ENCODE measurements around the gene RIMBP2. TPM values are rescaled to one million over a fixed set of nuclear protein-coding genes. Genes with fewer than 3 reads are reported as not detected.

Gene RIMBP2
- total and polyA plus RNA-seq, 8 donors, result 0.42 to 19.0 (median 16.1) TPM

DNA sequence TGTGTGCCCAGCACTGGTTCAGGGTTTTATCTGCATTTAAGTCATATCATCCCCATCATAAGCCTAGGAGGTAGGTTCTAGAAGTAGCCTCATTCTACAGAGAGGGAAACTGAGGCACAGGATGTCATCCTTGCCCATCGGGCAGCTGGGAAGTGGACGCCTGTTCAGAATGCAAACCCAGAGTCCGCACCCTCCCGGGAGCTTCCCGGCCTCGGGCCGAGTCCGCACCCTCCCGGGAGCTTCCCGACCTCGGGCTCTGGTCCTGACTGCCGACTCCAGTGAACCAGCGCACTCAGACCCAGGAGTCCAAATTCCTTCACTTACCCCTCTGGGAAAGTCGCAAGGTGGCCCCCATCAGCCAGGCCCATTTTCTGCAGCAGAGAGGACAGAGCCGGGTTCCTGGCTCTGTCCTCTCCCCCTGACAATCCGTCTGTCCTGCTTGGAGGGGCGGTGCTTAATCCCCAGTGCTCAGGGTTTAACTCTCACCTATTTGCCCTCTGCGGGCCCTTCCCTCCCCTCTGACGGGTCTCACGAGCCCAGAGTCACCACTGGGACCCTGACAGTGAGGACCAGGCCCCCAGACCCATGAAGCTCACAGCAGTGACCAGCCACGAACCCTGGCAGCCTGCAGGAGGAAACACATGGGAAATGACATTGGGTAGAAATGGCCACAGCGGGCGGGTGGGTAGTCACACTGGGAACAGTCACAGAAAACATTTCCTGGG is 236.5 kb downstream of the RIMBP2 start:
- Histone ChIP-seq H3K36me3 (no peaks in the 10 kb centered on the region), H3K27ac (no peak overlapping the region), H3K4me3 (no peak overlapping the region), H3K9me3 (no peaks in the 10 kb centered on the region), H3K27me3 (peaks cover 0 to 66% of the 10 kb centered on the region in 2 donors), H3K4me1 (no peaks in the 10 kb centered on the region)
- TF ChIP-seq CTCF (IDR thresholded peaks at IDR 0.05), result no peak
- peak in 1 of 4 donors; percentile 71 for DNase-seq
- ATAC-seq, result no peak
- intact Hi-C loops (cut with DNase I), result no loop called here

DNA sequence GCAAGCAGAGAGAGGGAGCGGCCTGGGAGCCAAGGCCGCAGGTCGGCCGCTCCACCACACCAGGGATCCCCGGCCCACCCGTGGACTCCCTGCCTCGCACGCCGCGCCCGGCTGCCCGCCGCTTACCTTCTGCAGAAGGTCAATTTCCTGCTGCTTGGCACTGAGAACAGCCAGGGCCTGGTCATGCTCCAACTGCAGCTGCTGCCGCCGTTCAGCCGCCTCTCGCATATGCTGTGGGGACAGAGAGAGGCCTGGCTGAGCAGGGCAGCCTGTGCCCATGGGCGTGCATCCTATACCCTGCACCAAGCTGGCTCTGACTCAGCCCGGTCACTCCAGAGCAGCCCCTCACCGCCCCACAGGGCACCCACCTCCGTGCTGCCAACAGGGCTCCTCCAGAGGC is 237.3 kb downstream of the RIMBP2 start:
- no peaks in the 10 kb centered on the region for H3K9me3 ChIP-seq
- no peak overlapping the region for H3K27ac ChIP-seq
- no peak for TF ChIP-seq CTCF (IDR thresholded peaks at IDR 0.05)
- H3K4me1 ChIP-seq, result no peaks in the 10 kb centered on the region
- peak in 1 of 4 donors; percentile 62 for DNase-seq
- intact Hi-C loops (cut with DNase I), result no loop called here
- peaks cover 0 to 71% of the 10 kb centered on the region in 2 donors for H3K27me3 ChIP-seq
- H3K4me3 ChIP-seq, result no peak overlapping the region
- no peaks in the 10 kb centered on the region for H3K36me3 ChIP-seq
- ATAC-seq, result no peak

DNA sequence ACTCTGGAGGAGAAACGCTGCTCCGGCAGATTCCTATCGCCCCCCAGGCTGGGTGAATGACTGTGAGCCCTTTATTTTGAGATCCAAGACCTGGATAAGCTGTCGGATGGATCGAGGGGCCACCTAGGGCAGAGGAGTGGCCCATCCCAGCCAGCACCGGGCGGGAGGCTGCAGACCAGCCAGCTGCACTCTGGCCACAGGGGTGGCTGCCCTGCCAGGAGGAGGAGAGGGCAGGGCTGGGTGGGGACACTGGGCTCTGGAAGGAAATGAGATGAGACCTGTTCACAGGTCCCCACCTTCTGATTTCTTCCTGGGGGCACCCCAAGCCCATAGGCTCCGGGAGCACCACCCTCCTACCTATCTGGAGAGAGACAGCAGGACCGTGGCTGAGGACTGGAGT is 238.4 kb downstream of the RIMBP2 start:
- Histone ChIP-seq H3K9me3 (no peaks in the 10 kb centered on the region), H3K27me3 (peaks cover 0 to 77% of the 10 kb centered on the region in 2 donors), H3K4me1 (no peaks in the 10 kb centered on the region), H3K36me3 (no peaks in the 10 kb centered on the region), H3K4me3 (no peak overlapping the region), H3K27ac (no peak overlapping the region)
- intact Hi-C loops (cut with DNase I), result no loop called here
- no peak for TF ChIP-seq CTCF (IDR thresholded peaks at IDR 0.05)
- DNase-seq (peak in 1 of 4 donors; percentile 64), ATAC-seq (no peak)

GRCh38 chr12:130477266-130477665 is 238.8 kb downstream of the RIMBP2 start:
- Histone ChIP-seq H3K4me1 (no peaks in the 10 kb centered on the region), H3K27me3 (peaks cover 0 to 74% of the 10 kb centered on the region in 2 donors), H3K27ac (no peak overlapping the region), H3K4me3 (no peak overlapping the region), H3K9me3 (no peaks in the 10 kb centered on the region), H3K36me3 (no peaks in the 10 kb centered on the region)
- TF ChIP-seq CTCF (IDR thresholded peaks at IDR 0.05), result no peak
- intact Hi-C loops (cut with DNase I), result no loop called here
- ATAC-seq (no peak), DNase-seq (peak in 1 of 4 donors; percentile 68)

- peaks cover 0 to 67% of the 10 kb centered on the region in 2 donors for H3K27me3 ChIP-seq
- ATAC-seq (no peak), DNase-seq (peak in 1 of 4 donors; percentile 78)
- H3K4me3 ChIP-seq, result no peak overlapping the region
- intact Hi-C loops (cut with DNase I), result no loop called here
- TF ChIP-seq CTCF (IDR thresholded peaks at IDR 0.05), result no peak
- no peak overlapping the region for H3K27ac ChIP-seq
- no peaks in the 10 kb centered on the region for H3K4me1 ChIP-seq
- H3K36me3 ChIP-seq, result no peaks in the 10 kb centered on the region
- no peaks in the 10 kb centered on the region for H3K9me3 ChIP-seq
Observed at GRCh38 chr12:130476451-130477135, 239.5 kb downstream of the RIMBP2 start.
